EH (cell line): ENCODE measurements around the gene OSBPL2.
A peak's percentile ranks its signal among the peaks of the same experiment; 100 is the strongest.

ENCODE experiments used
- DNase-seq: peaks from one replicate; pipeline ENCODE4 v3.0.0-alpha.2; 2015; ENCODE audit warnings: low read depth

Gene OSBPL2

GRCh38 chr20:62285722-62286121, 47.4 kb downstream of the OSBPL2 start:
- no peak for DNase-seq

GRCh38 chr20:62286493-62287064, 48.3 kb downstream of the OSBPL2 start:
- no peak for DNase-seq

GRCh38 chr20:62287129-62287528, 48.8 kb downstream of the OSBPL2 start:
- DNase-seq = no peak

GRCh38 chr20:62287759-62288534, 49.6 kb downstream of the OSBPL2 start:
- DNase-seq = no peak

- no peak for DNase-seq
Observed at GRCh38 chr20:62288535-62289105, 50.3 kb downstream of the OSBPL2 start.

GRCh38 chr20:62289131-62289530, 50.8 kb downstream of the OSBPL2 start:
- DNase-seq = no peak

GRCh38 chr20:62289898-62290297, 51.6 kb downstream of the OSBPL2 start:
- no peak for DNase-seq

- no peak for DNase-seq
Observed at GRCh38 chr20:62291251-62292066, 53.1 kb downstream of the OSBPL2 start.

GRCh38 chr20:62292108-62292507, 53.8 kb downstream of the OSBPL2 start:
- no peak for DNase-seq

- DNase-seq = no peak
Observed at GRCh38 chr20:62293111-62293784, 54.9 kb downstream of the OSBPL2 start.

- no peak for DNase-seq
Observed at GRCh38 chr20:62293946-62294345, 55.6 kb downstream of the OSBPL2 start.

- no peak for DNase-seq
Observed at GRCh38 chr20:62294516-62294915, 56.2 kb downstream of the OSBPL2 start.

- DNase-seq = no peak
Observed at GRCh38 chr20:62296724-62297448, 58.6 kb downstream of the OSBPL2 start.

GRCh38 chr20:62297449-62298227, 59.3 kb downstream of the OSBPL2 start:
- DNase-seq = no peak

- DNase-seq = no peak
Observed at GRCh38 chr20:62298577-62299249, 60.4 kb downstream of the OSBPL2 start.

- DNase-seq = no peak
Observed at GRCh38 chr20:62299666-62300236, 61.4 kb downstream of the OSBPL2 start.

GRCh38 chr20:62300319-62300718, 62.0 kb downstream of the OSBPL2 start:
- no peak for DNase-seq

- DNase-seq = no peak
Observed at GRCh38 chr20:62301111-62301668, 62.9 kb downstream of the OSBPL2 start.

- DNase-seq = peak; percentile 94
Observed at GRCh38 chr20:62301773-62302340, 63.5 kb downstream of the OSBPL2 start.
